K562 (cell line): Measurements from ENCODE around the gene TTLL11. TPM values are rescaled to one million over a fixed set of nuclear protein-coding genes. Genes with fewer than 3 reads are reported as not detected.
A peak's percentile ranks its signal among the peaks of the same experiment; 100 is the strongest.

Experiments used
- BACH1 ChIP-seq: fragments of 200-800 bp; sonication (Bioruptor generic); IDR thresholded peaks from 2 replicates; pipeline ENCODE4 v1.6.1; 2016; ENCODE audit warnings: missing genetic modification characterization, missing compliant biosample characterization
- CHD2 ChIP-seq: IDR thresholded peaks from 2 replicates; pipeline ENCODE4 v1.6.1; 2011; ENCODE audit warnings: low read depth, low read length
- RB1 ChIP-seq: fragments of 450-650 bp; IDR thresholded peaks from 2 replicates; pipeline ENCODE4 v1.6.1; 2017; ENCODE audit warnings: low read depth, mild to moderate bottlenecking
- ZNF507 ChIP-seq: conservative IDR thresholded peaks from 2 replicates; pipeline ENCODE4 v1.6.1; 2017; ENCODE audit warnings: missing genetic modification characterization, missing compliant biosample characterization
- polyA plus RNA-seq, 8 experiments: library from polyadenylated mRNA; depleted of rRNA in 4 of 8; stranded (reverse) in 5 of 8; unstranded in 3 of 8; fragments of >200 nt; fragmentation: Nextera tagmentation in 2 of 8; fragmentation: Illumina TruSeq in 1 of 8; extraction: Ambion mirVana in 2 of 8; extraction: Trizol in 1 of 8; gene quantifications; 2 replicates each; pipeline versions ENCODE4 v1.2.1 to v1.2.3, GENCODE V29; 2011 to 2014; ENCODE audit warnings: inconsistent platforms in 1 of 8, missing spikeins in 1 of 8
- total RNA-seq, 7 experiments: library from RNA; depleted of rRNA in 6 of 7; stranded (reverse); fragments of >200 nt in 6 of 7; fragmentation: Illumina TruSeq in 2 of 7; extraction: Trizol in 2 of 7; gene quantifications; 2 replicates each; pipeline versions ENCODE4 v1.2.1 to v1.2.3, GENCODE V29; 2011 to 2021; ENCODE audit warnings: low replicate concordance in 1 of 7
- TF ChIP-seq, protein P1 (sequence below), 2 experiments: fragments of 450-650 bp in 1 of 2; sonication (generic) in 1 of 2; formaldehyde crosslinking in 1 of 2; IDR thresholded peaks; 2 replicates each; pipeline versions ENCODE4 v1.7.1 to v1.9.0; 2016 to 2022; ENCODE audit warnings: inconsistent platforms in 1 of 2, mild to moderate bottlenecking in 1 of 2, missing genetic modification reagents in 1 of 2

Gene TTLL11
- total and polyA plus RNA-seq, 9 of the 15 experiments (the other 6 are each of a cell fraction or from before 2014, with no cell fraction given) = 0.83 to 4.4 (median 2.7) TPM

DNA sequence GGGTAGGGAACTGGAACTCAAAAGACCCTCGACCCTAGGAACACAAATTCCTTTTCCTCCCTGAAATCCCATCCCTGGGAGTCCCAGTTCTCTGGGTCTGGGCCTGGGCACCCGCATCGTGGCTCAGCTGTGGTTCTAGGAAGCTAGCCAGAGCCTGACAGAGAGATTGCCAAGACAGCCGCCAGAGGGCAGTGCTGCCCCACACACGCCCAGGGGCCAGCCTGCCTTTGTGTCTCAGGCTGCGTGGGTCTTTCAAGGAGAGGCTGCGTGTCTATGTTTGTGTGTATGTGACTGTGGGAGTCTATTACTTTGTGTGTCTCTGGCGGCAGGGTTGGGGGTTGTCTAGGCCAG, 32.0 kb upstream of the TTLL11 start (continued):
- TF ChIP-seq, protein P1, sequence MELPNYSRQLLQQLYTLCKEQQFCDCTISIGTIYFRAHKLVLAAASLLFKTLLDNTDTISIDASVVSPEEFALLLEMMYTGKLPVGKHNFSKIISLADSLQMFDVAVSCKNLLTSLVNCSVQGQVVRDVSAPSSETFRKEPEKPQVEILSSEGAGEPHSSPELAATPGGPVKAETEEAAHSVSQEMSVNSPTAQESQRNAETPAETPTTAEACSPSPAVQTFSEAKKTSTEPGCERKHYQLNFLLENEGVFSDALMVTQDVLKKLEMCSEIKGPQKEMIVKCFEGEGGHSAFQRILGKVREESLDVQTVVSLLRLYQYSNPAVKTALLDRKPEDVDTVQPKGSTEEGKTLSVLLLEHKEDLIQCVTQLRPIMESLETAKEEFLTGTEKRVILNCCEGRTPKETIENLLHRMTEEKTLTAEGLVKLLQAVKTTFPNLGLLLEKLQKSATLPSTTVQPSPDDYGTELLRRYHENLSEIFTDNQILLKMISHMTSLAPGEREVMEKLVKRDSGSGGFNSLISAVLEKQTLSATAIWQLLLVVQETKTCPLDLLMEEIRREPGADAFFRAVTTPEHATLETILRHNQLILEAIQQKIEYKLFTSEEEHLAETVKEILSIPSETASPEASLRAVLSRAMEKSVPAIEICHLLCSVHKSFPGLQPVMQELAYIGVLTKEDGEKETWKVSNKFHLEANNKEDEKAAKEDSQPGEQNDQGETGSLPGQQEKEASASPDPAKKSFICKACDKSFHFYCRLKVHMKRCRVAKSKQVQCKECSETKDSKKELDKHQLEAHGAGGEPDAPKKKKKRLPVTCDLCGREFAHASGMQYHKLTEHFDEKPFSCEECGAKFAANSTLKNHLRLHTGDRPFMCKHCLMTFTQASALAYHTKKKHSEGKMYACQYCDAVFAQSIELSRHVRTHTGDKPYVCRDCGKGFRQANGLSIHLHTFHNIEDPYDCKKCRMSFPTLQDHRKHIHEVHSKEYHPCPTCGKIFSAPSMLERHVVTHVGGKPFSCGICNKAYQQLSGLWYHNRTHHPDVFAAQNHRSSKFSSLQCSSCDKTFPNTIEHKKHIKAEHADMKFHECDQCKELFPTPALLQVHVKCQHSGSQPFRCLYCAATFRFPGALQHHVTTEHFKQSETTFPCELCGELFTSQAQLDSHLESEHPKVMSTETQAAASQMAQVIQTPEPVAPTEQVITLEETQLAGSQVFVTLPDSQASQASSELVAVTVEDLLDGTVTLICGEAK (IDR thresholded peaks at IDR 0.05) = no peak
- TF ChIP-seq, protein P1 (CRISPR knock-in tag; IDR thresholded peaks at IDR 0.05) = no peak
- TF ChIP-seq RB1 = peak; percentile 75; the same call in 1 of the 2 replicates
- no peak for TF ChIP-seq ZNF507 (tag)
- TF ChIP-seq CHD2 = no peak
- no peak for TF ChIP-seq BACH1
